HL-60 (cell line): ENCODE data around the gene SPOUT1.

Experiments
- DNase-seq, 2 experiments: peaks; one replicate each; pipeline ENCODE4 v3.0.0-alpha.2; 2010 to 2020; ENCODE audit warnings: low read depth in 1 of 2, low spot score in 1 of 2
- H3K27ac ChIP-seq: fragments of 250-450 bp; sonication (Bioruptor Pico); replicated peaks from 2 replicates; pipeline ENCODE4 v1.5.1; 2020; ENCODE audit warnings: mild to moderate bottlenecking, moderate library complexity
- H3K27me3 ChIP-seq: fragments of 250-450 bp; sonication (Bioruptor Pico); 2 replicates; pipeline ENCODE4 v1.5.1; 2021; ENCODE audit warnings: mild to moderate bottlenecking, moderate library complexity; ENCODE audit not compliant: insufficient read depth, poor library complexity, severe bottlenecking
- H3K4me3 ChIP-seq: replicated peaks from 2 replicates; pipeline ENCODE4 v1.5.1; 2011; ENCODE audit warnings: mild to moderate bottlenecking, control low read depth, low read length; ENCODE audit not compliant: insufficient read depth
- CTCF ChIP-seq: IDR thresholded peaks from one replicate; pipeline ENCODE4 v1.5.1; 2011; ENCODE audit warnings: low read length, control low read depth, inconsistent platforms; ENCODE audit not compliant: insufficient read depth
- GABPA ChIP-seq: IDR thresholded peaks from 2 replicates; pipeline ENCODE4 v1.6.1; 2012; ENCODE audit warnings: low read depth
- POLR2AphosphoS5 ChIP-seq: IDR thresholded peaks from 2 replicates; pipeline ENCODE4 v1.6.1; 2012; ENCODE audit warnings: low read depth
- REST ChIP-seq: IDR thresholded peaks from 2 replicates; pipeline ENCODE4 v1.6.1; 2012; ENCODE audit warnings: low read depth; ENCODE audit not compliant: insufficient replicate concordance
- SPI1 ChIP-seq: IDR thresholded peaks from 2 replicates; pipeline ENCODE4 v1.6.1; 2012; ENCODE audit warnings: low read depth, mild to moderate bottlenecking, borderline replicate concordance

The SPOUT1 gene

GRCh38 chr9:128828719-128829452 lies 708 bp downstream of the SPOUT1 start:
- TF ChIP-seq SPI1 (no peak), GABPA (no peak), CTCF (no peak), REST (no peak), POLR2AphosphoS5 (no peak)
- H3K27ac ChIP-seq, result peak overlapping the region; percentile 80
- peak overlapping the region; percentile 93 for H3K4me3 ChIP-seq
- no peaks in the 10 kb centered on the region for H3K27me3 ChIP-seq
- DNase-seq, result no peak

GRCh38 chr9:128828267-128828666 lies 1.3 kb downstream of the SPOUT1 start:
- Histone ChIP-seq H3K27me3 (no peaks in the 10 kb centered on the region), H3K4me3 (peak overlapping the region; percentile 93; the same call in 1 of the 2 replicates), H3K27ac (no peak overlapping the region)
- no peak for TF ChIP-seq REST
- TF ChIP-seq POLR2AphosphoS5, result no peak
- no peak for TF ChIP-seq CTCF
- TF ChIP-seq SPI1, result no peak
- no peak for DNase-seq

- Histone ChIP-seq H3K27me3 (no peaks in the 10 kb centered on the region), H3K27ac (no peak overlapping the region), H3K4me3 (no peak overlapping the region)
- no peak for DNase-seq
- no peak for TF ChIP-seq SPI1
- no peak for TF ChIP-seq REST
- TF ChIP-seq POLR2AphosphoS5, result no peak
- no peak for TF ChIP-seq CTCF
- TF ChIP-seq GABPA, result no peak
These were observed 3.5 kb downstream of the SPOUT1 start for GRCh38 chr9:128825923-128826700.
